Tibial artery (tissue), 4 donors: ENCODE measurements around the gene CAPZB.

Experiments
- DNase-seq, 2 donors: peaks; one replicate each; pipeline ENCODE4 v3.0.0-alpha.2; 2019
- H3K27ac ChIP-seq, 2 donors: fragments of 200-600 bp; sonication (generic) in 1 of 2; 1 replicate in 1 of 2; 2 replicates in 1 of 2; pipeline ENCODE4 v1.5.1; 2018 to 2019; ENCODE audit warnings: mild to moderate bottlenecking in 1 of 2
- H3K27me3 ChIP-seq, 2 donors: fragments of 200-600 bp; sonication (generic) in 1 of 2; one replicate each; pipeline versions ENCODE4 v1.5.1 to v1.6.0; 2016 to 2019
- H3K36me3 ChIP-seq, 3 donors: fragments of 200-600 bp; sonication (generic) in 2 of 3; one replicate each; pipeline ENCODE4 v1.5.1; 2016 to 2019; ENCODE audit warnings: mild to moderate bottlenecking in 2 of 3
- H3K4me1 ChIP-seq, 4 donors: fragments of 200-600 bp; sonication (generic) in 2 of 4; 1 replicate in 3 of 4; 2 replicates in 1 of 4; pipeline ENCODE4 v1.5.1; 2016 to 2019
- H3K4me3 ChIP-seq, 2 donors: fragments of 200-600 bp; sonication (generic) in 1 of 2; 1 replicate in 1 of 2; 2 replicates in 1 of 2; pipeline ENCODE4 v1.5.1; 2018 to 2019; ENCODE audit warnings: mild to moderate bottlenecking in 2 of 2
- H3K9me3 ChIP-seq, 3 donors: fragments of 200-600 bp; sonication (generic) in 1 of 3; one replicate each; pipeline ENCODE4 v1.5.1; 2016 to 2019
- CTCF ChIP-seq, 2 experiments: fragments of 200-600 bp in 1 of 2; fragments of 450-650 bp in 1 of 2; IDR thresholded peaks; one replicate each; pipeline ENCODE4 v1.5.1; 2017 to 2019; ENCODE audit warnings: antibody characterized with exemption in 2 of 2, mild to moderate bottlenecking in 1 of 2, moderate library complexity in 1 of 2
- intact Hi-C: fragments of 100-400 bp; cut with DNase I; formaldehyde crosslinking; loops from one replicate; pipeline ENCODE4 v1.15.0; 2023; ENCODE audit warnings: low total_unique reads

The CAPZB gene

GRCh38 chr1:19405761-19406487 lies 79.4 kb downstream of the CAPZB start:
- no peak for TF ChIP-seq CTCF (IDR thresholded peaks at IDR 0.05)
- peaks cover 3 to 96% (median 52%) of the 10 kb centered on the region in 4 donors for H3K4me1 ChIP-seq
- DNase-seq: no peak
- no peaks in the 10 kb centered on the region for H3K9me3 ChIP-seq
- no peak overlapping the region for H3K4me3 ChIP-seq
- intact Hi-C loops: no loop called here
- H3K36me3 ChIP-seq: no peaks in the 10 kb centered on the region
- H3K27ac ChIP-seq: peak overlapping the region; percentile 20 to 85
- H3K27me3 ChIP-seq: no peaks in the 10 kb centered on the region

GRCh38 chr1:19405195-19405760 lies 80.1 kb downstream of the CAPZB start:
- peaks cover 3 to 96% (median 58%) of the 10 kb centered on the region in 4 donors for H3K4me1 ChIP-seq
- no peak for DNase-seq
- no peaks in the 10 kb centered on the region for H3K36me3 ChIP-seq
- no peak overlapping the region for H3K4me3 ChIP-seq
- H3K27me3 ChIP-seq: no peaks in the 10 kb centered on the region
- peak; percentile 10 to 19 for TF ChIP-seq CTCF (IDR thresholded peaks at IDR 0.05)
- H3K27ac ChIP-seq: peak overlapping the region; percentile 20 to 85
- no peaks in the 10 kb centered on the region for H3K9me3 ChIP-seq
- intact Hi-C loops: no loop called here

GRCh38 chr1:19404748-19405147 lies 80.6 kb downstream of the CAPZB start:
- no peak for DNase-seq
- TF ChIP-seq CTCF (IDR thresholded peaks at IDR 0.05): no peak
- Histone ChIP-seq H3K27me3 (no peaks in the 10 kb centered on the region), H3K9me3 (no peaks in the 10 kb centered on the region), H3K4me3 (no peak overlapping the region), H3K27ac (peak overlapping the region in 1 of 2 donors; percentile 85), H3K36me3 (no peaks in the 10 kb centered on the region), H3K4me1 (peaks cover 3 to 96% (median 63%) of the 10 kb centered on the region in 4 donors)
- intact Hi-C loops: loop anchor here (5.0 kb wide), 1 partner anchor 43 kb away; no protein-coding TSS in a partner anchor

GRCh38 chr1:19403256-19403655 lies 82.1 kb downstream of the CAPZB start:
- Histone ChIP-seq H3K4me1 (peaks cover 3 to 99% (median 76%) of the 10 kb centered on the region in 4 donors), H3K27me3 (no peaks in the 10 kb centered on the region), H3K9me3 (no peaks in the 10 kb centered on the region), H3K36me3 (no peaks in the 10 kb centered on the region), H3K27ac (peak overlapping the region; percentile 21 to 73), H3K4me3 (no peak overlapping the region)
- intact Hi-C loops: loop anchor here (5.0 kb wide), 1 partner anchor 44 kb away; no protein-coding TSS in a partner anchor
- TF ChIP-seq CTCF (IDR thresholded peaks at IDR 0.05): no peak
- DNase-seq: no peak

GRCh38 chr1:19402031-19402813 lies 83.1 kb downstream of the CAPZB start:
- Histone ChIP-seq H3K27me3 (no peaks in the 10 kb centered on the region), H3K36me3 (no peaks in the 10 kb centered on the region), H3K4me1 (peaks cover 3 to 99% (median 78%) of the 10 kb centered on the region in 4 donors), H3K9me3 (no peaks in the 10 kb centered on the region), H3K27ac (peak overlapping the region; percentile 73 to 78), H3K4me3 (no peak overlapping the region)
- DNase-seq: no peak
- no peak for TF ChIP-seq CTCF (IDR thresholded peaks at IDR 0.05)
- intact Hi-C loops: loop anchor here (5.0 kb wide), 1 partner anchor 45 kb away; no protein-coding TSS in a partner anchor
